Body of pancreas (tissue), 4 donors: Measurements from ENCODE around the gene PDE4D.

Experiments
- POLR2A ChIP-seq, 3 donors: fragments of 450-650 bp; IDR thresholded peaks; one replicate each; pipeline ENCODE4 v1.6.1; 2016; ENCODE audit warnings: antibody characterized with exemption in 3 of 3, mild to moderate bottlenecking in 2 of 3
- TF ChIP-seq, protein P1 (sequence below), 7 experiments: fragments of 450-650 bp in 4 of 7; fragments of 200-600 bp in 3 of 7; sonication (generic) in 3 of 7; IDR thresholded peaks; one replicate each; pipeline ENCODE4 v1.5.1; 2016 to 2019; ENCODE audit warnings: antibody characterized with exemption in 7 of 7

DNA sequence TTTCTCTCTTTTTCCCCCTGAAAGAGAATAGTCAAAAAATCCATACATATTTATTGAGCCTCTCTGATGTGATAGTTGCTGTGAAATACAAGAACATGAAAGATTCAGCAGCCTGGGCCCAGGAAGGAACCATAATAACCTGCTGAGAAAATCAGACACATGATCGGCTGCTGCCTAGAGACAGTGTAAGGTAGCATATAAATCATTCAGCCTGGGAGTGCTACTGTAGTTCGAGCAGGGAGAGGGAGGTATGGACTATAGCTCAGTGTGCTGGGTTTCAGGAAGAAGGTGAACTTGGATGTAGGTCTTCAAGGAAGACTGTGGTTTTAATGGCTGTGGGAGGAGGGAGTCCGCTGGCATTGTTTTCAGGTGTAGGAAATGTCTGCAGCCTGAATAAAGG is 841.6 kb downstream of the PDE4D start:
- TF ChIP-seq, protein P1, sequence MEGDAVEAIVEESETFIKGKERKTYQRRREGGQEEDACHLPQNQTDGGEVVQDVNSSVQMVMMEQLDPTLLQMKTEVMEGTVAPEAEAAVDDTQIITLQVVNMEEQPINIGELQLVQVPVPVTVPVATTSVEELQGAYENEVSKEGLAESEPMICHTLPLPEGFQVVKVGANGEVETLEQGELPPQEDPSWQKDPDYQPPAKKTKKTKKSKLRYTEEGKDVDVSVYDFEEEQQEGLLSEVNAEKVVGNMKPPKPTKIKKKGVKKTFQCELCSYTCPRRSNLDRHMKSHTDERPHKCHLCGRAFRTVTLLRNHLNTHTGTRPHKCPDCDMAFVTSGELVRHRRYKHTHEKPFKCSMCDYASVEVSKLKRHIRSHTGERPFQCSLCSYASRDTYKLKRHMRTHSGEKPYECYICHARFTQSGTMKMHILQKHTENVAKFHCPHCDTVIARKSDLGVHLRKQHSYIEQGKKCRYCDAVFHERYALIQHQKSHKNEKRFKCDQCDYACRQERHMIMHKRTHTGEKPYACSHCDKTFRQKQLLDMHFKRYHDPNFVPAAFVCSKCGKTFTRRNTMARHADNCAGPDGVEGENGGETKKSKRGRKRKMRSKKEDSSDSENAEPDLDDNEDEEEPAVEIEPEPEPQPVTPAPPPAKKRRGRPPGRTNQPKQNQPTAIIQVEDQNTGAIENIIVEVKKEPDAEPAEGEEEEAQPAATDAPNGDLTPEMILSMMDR (IDR thresholded peaks at IDR 0.05) = no peak
- TF ChIP-seq POLR2A (IDR thresholded peaks at IDR 0.05) = no peak
